Choroid plexus epithelial cell (primary cell): Measurements from ENCODE around the gene NOTCH3.

ENCODE experiments used
- DNase-seq: peaks from one replicate; pipeline ENCODE4 v3.0.0-alpha.2; 2010; ENCODE audit warnings: low read depth
- H3K4me3 ChIP-seq: 2 replicates; pipeline ENCODE4 v1.5.1; 2011; ENCODE audit warnings: low read depth, mild to moderate bottlenecking, control low read depth, low read length, moderate library complexity
- CTCF ChIP-seq: conservative IDR thresholded peaks from 2 replicates; pipeline ENCODE4 v1.5.1; 2011; ENCODE audit warnings: low read depth, mild to moderate bottlenecking, control low read depth, inconsistent platforms, low read length, moderate library complexity

The NOTCH3 gene

GRCh38 chr19:15115762-15116615, 84.8 kb downstream of the NOTCH3 start:
- TF ChIP-seq CTCF: no peak
- no peak overlapping the region for H3K4me3 ChIP-seq
- DNase-seq: no peak

GRCh38 chr19:15115080-15115479, 85.7 kb downstream of the NOTCH3 start:
- no peak overlapping the region for H3K4me3 ChIP-seq
- no peak for TF ChIP-seq CTCF
- peak; percentile 78 for DNase-seq

GRCh38 chr19:15114153-15114540, 86.6 kb downstream of the NOTCH3 start:
- TF ChIP-seq CTCF: no peak
- H3K4me3 ChIP-seq: no peak overlapping the region
- DNase-seq: peak; percentile 53

GRCh38 chr19:15113245-15114152, 87.3 kb downstream of the NOTCH3 start:
- DNase-seq: peak; percentile 27
- no peak overlapping the region for H3K4me3 ChIP-seq
- TF ChIP-seq CTCF: no peak

GRCh38 chr19:15112385-15112784, 88.4 kb downstream of the NOTCH3 start:
- DNase-seq: peak; percentile 29
- peak; percentile 8 for TF ChIP-seq CTCF

GRCh38 chr19:15111758-15112157, 89.0 kb downstream of the NOTCH3 start:
- DNase-seq: no peak
- no peak overlapping the region for H3K4me3 ChIP-seq
- no peak for TF ChIP-seq CTCF

More at GRCh38 chr19:15112385-15112784, 88.4 kb downstream of the NOTCH3 start:
- no peak overlapping the region for H3K4me3 ChIP-seq
